ENCODE results near the gene DRAXIN.

The DRAXIN gene

DNA sequence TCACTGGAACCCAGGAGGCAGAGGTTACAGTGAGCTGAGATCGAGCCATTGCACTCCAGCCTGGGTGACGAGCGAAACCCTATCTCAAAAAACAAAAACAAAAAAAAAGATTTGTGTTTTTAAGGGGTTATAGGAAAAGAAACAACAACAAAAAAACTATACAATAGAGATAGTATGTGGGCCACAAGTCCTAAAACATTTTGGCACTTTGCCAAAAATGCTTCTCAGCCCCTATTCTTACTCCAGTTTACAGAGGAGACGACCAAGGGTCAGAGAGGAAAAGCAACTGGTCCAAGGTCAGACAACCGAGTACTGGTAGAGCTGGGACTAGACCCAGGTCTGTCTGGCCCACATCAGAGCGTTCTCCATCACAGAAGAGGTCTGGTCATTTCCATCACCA, 33.9 kb upstream of the DRAXIN start:
- no peak for DNase-seq (ENCODE audit: low read depth)

DNA sequence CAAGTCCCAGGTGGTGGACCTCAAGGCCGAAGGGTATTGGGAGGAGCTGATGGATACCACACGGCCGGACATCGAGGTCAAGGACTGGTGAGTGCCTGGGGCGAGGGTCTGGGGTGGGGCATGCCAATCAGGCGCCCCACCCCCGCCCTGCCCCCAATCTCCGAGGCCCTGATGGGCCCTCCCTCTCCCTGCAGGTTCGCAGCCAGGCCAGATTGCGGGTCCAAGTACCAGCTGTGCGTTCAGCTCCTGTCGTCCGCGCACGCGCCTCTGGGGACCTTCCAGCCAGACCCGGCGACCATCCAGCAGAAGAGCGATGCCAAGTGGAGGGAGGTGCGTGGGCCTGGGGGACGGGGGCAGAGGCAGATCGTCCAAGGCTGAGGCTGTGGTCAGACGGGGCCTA, 33.0 kb upstream of the DRAXIN start:
- no peak for DNase-seq (ENCODE audit: low read depth)

DNA sequence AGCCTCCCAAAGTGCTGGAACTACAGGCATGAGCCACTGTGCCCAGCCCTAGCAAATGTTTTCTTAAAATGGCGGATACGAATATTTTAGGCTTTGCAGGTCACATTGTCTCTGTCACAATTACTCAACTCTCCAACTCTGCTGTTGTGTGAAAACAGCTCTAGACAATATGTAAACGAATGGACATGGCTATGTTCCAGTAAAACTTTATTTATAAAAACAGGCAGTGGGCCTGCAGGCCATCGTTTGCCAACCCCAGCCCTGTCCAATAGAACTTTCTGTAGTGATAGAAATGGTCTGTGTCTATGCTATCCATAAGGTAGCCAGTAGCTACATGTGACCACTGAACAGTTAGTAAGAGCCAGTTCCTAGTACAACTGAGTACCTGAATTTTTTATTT, 31.8 kb upstream of the DRAXIN start:
- DNase-seq (ENCODE audit: low read depth): no peak

- no peak for DNase-seq (ENCODE audit: low read depth)
Measured at GRCh38 chr1:11661103-11661502, 30.4 kb upstream of the DRAXIN start.

DNA sequence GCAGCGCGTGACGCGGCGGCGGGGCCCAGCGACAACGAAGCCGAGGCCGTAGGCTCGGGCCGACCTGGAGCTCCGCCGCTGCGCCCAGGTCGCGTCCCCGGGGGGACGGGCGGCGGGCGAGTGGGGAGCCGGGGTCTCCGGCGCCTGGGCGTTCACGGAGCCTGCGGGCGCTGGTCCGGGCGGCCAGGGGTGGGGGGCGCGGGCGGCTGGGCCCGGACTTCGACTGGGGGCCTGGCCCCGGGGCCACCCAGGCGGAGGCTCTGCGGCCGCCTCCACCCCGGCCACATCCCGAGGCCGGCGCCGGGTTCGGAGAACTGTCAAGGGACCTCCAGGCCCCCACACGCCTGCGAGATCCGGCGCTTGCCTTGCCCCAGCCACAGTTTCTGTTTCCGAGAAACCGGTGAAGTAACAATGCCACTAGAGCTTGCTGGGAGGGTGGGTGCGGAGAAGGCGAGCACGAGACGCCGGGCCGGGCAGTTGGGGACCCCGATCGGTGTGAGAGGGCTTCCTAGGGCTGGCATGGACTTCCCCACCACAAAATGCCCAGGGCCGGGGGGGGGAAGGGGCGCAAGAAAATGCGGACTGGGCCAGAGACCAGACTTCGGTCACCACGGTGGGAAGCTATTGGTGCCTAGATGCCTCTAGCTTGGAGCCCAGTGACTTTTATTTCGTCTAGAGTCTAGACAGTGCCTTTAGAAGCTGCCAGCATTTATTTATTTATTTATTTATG, 27.0 kb upstream of the DRAXIN start:
- DNase-seq (ENCODE audit: low read depth): no peak

- DNase-seq (ENCODE audit: low read depth): no peak
Measured at GRCh38 chr1:11668516-11668915, 23.0 kb upstream of the DRAXIN start.

- no peak for DNase-seq (ENCODE audit: low read depth)
Measured at GRCh38 chr1:11670747-11671146, 20.8 kb upstream of the DRAXIN start.

- no peak for DNase-seq (ENCODE audit: low read depth)
Measured at GRCh38 chr1:11671205-11671543, 20.3 kb upstream of the DRAXIN start.

DNA sequence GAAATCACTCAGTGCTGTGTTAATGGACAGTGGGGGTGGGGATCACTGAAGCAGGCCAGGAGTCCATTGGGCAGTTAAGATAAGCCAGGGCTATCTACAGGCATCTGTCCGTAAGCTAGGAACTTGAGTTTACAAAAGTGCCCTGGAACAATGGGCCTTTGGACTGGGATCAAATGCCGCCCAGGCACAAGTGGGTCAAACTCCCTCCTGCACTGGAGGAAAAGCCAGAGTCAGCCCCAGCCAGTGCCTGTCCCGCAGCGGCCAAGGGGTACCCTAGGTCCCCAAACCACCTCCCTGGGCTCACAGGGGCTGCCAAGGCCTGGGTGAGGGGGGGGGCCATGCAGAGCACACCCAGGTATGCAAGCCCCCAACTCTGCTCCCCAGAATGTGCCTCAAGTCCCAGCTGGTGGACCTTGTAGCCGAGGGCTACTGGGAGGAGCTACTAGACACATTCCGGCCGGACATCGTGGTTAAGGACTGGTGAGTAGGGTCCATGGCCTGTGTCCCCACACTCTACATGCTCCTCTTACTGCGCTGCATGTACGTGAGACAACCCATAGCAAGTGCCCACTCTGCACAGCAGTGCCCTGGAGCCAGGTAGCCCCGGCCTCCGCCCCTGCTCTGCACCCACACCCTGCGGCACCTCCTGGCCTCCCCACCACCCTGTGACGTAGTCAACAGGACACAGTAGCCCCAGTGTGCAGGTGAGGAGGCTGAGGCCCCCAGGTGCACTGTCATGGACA, 19.8 kb upstream of the DRAXIN start:
- DNase-seq (ENCODE audit: low read depth): no peak

DNA sequence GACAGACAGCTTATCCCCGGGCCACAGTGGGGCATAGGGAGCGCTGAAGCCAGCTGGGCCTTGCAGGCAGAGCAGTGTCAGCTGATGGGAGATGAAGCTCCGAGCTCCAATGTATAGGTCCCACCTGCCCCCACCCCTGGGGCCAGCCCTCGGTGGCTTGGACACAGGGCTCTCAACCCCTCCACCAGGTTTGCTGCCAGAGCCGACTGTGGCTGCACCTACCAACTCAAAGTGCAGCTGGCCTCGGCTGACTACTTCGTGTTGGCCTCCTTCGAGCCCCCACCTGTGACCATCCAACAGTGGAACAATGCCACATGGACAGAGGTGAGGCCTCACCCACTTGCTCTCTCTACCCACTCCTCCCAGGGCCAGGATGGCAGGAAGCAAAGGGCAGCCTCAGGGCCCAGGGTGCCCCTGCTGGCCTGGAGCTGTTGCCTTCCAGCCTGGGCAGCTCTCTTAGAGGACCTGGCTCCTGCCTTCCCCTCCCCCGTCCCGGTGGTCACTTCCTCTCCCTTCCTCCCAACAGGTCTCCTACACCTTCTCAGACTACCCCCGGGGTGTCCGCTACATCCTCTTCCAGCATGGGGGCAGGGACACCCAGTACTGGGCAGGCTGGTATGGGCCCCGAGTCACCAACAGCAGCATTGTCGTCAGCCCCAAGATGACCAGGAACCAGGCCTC, 18.3 kb upstream of the DRAXIN start:
- no peak for DNase-seq (ENCODE audit: low read depth)

DNA sequence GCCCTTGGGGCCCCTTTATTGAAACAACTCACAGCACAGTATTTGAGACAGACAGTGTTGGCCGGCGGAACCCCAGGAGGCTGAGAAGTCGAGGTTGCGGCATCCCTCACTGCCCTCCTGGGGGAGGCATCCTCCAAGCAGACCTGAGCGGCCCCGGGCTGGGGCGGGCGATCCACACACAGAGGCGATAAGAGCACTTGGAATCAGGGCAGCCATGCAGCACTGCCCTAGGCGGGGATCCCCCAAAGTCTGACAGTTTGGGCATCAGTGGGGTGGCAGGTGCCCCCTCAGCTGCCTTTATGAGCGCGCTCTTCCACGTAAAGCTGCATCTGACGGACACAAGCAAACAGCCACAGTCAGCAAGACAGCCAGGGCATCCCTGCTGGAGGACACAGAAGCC, 17.0 kb upstream of the DRAXIN start:
- no peak for DNase-seq (ENCODE audit: low read depth)

DNA sequence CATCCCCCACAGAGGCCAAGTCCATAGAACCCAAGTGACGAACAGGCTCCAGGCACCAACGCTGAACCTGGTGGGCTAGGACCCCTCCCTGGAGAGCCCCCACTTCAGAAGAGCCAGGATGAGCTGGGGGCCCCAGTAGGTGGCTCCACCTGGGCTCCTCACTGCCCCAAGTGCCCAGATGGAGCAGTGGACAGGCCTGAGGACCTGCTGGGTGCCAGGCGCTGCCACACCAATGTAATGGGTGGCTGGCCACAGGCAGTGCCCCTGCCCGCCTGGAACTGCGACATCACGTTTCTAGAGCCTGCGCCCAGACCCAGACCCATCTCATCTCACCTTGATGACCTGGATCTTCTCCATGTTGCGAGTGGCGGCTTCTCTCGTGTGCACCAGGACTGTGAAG, 16.2 kb upstream of the DRAXIN start:
- DNase-seq (ENCODE audit: low read depth): no peak

DNA sequence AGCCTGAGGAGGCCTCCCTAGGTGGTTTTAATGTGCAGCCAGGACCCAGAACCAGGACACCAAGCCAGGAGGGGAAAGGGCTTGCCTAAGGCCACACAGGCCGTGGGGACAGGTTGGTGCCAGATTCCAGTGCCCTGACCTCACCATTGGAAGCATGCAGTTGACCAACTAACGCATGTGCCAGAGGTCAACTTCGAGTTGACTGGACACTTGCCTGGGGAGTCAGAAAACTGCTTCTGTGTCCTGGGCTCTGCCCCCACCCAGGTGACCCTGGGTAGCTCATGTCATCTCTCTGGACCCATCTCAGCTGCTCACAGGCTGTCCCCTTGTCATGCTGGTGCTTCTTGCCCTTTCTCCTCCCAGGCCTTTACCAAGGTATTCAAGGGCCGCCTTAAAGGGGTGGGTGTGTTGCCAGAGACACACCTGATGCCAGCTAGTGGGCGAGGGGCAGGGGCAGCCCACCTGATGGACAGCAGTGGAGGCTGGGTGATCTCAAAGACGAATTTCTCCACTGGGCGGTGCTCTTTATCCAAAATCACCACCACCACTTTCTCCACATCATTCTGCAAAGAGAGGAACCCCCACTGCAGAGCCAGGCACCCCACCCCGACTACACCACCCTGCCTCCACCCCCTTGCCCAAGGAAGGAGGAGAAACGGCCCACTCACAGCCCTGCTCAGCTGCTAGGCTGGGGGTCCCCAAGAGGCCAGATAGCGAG, 15.0 kb upstream of the DRAXIN start:
- DNase-seq (ENCODE audit: low read depth): no peak

DNA sequence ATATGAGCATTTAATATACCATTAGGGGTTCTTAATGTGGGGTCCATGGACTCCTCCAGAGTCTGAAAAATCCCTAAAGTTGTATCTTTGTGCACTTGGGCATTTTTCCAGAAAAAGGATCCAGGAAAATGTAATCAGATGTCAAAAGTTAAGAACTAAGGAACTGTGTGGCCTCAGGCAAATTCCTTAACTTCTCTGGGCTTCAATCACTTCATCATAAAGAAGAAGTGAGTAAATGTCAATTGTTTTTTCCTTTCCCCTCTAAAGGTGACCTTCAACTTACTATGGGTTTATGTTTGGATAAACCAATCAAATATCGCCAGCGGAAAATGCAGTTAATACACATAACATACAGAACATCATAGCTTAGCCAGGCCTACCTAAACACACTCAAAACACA, 13.1 kb upstream of the DRAXIN start:
- DNase-seq (ENCODE audit: low read depth): no peak

GRCh38 chr1:11680270-11681070, 11.0 kb upstream of the DRAXIN start:
- DNase-seq (ENCODE audit: low read depth): no peak

GRCh38 chr1:11681071-11681771, 10.3 kb upstream of the DRAXIN start, which contains the start of gene MAD2L2:
Gene MAD2L2 (minus strand): TSS chr1:11681148. CDS start chr1:11680601, 547 bp downstream.
- DNase-seq (ENCODE audit: low read depth): peak; percentile 27

GRCh38 chr1:11682287-11682771, 9.2 kb upstream of the DRAXIN start:
- DNase-seq (ENCODE audit: low read depth): no peak

GRCh38 chr1:11682799-11683198, 8.7 kb upstream of the DRAXIN start:
- DNase-seq (ENCODE audit: low read depth): no peak

GRCh38 chr1:11684070-11684469, 7.4 kb upstream of the DRAXIN start:
- no peak for DNase-seq (ENCODE audit: low read depth)

- DNase-seq (ENCODE audit: low read depth): no peak
Measured at GRCh38 chr1:11685210-11685752, 6.2 kb upstream of the DRAXIN start.

- no peak for DNase-seq (ENCODE audit: low read depth)
Measured at GRCh38 chr1:11688506-11688905, 3.0 kb upstream of the DRAXIN start.

Measured in non-pigmented ciliary epithelial cell (primary cell).